Fibroblast of peridontal ligament (primary cell): Measurements from ENCODE around the gene SIRT3.
A peak's percentile ranks its signal among the peaks of the same experiment; 100 is the strongest.

Experiments
- DNase-seq: peaks from one replicate; pipeline ENCODE4 v3.0.0-alpha.2; 2010; ENCODE audit errors: extremely low read depth

SIRT3 gene

GRCh38 chr11:270451-271318, 34.5 kb upstream of the SIRT3 start:
- DNase-seq = no peak

- peak; percentile 29 for DNase-seq
Observed at GRCh38 chr11:269146-269890, 33.2 kb upstream of the SIRT3 start.

GRCh38 chr11:268716-269145, 32.6 kb upstream of the SIRT3 start:
- peak; percentile 49 for DNase-seq

GRCh38 chr11:267491-267994, 31.4 kb upstream of the SIRT3 start:
- DNase-seq = no peak

GRCh38 chr11:266676-267439, 30.7 kb upstream of the SIRT3 start:
- no peak for DNase-seq

- DNase-seq = no peak
Observed at GRCh38 chr11:261624-262023, 25.5 kb upstream of the SIRT3 start.

GRCh38 chr11:259413-259812, 23.3 kb upstream of the SIRT3 start:
- no peak for DNase-seq

GRCh38 chr11:257766-258493, 21.8 kb upstream of the SIRT3 start:
- no peak for DNase-seq

- DNase-seq = no peak
Observed at GRCh38 chr11:256952-257737, 21.0 kb upstream of the SIRT3 start.

GRCh38 chr11:255816-256215, 19.7 kb upstream of the SIRT3 start:
- no peak for DNase-seq

- DNase-seq = peak; percentile 34
Observed at GRCh38 chr11:255176-255575, 19.0 kb upstream of the SIRT3 start.

GRCh38 chr11:253886-254270, 17.7 kb upstream of the SIRT3 start:
- no peak for DNase-seq

- no peak for DNase-seq
Observed at GRCh38 chr11:253160-253885, 17.2 kb upstream of the SIRT3 start.

GRCh38 chr11:252666-253065, 16.5 kb upstream of the SIRT3 start:
- no peak for DNase-seq

- DNase-seq = no peak
Observed at GRCh38 chr11:251550-251949, 15.4 kb upstream of the SIRT3 start.

GRCh38 chr11:250740-251299, 14.7 kb upstream of the SIRT3 start:
- DNase-seq = peak; percentile 59

- DNase-seq = no peak
Observed at GRCh38 chr11:250274-250673, 14.1 kb upstream of the SIRT3 start.

GRCh38 chr11:249062-249461, 12.9 kb upstream of the SIRT3 start:
- DNase-seq = no peak

- DNase-seq = no peak
Observed at GRCh38 chr11:244376-244775, 8.2 kb upstream of the SIRT3 start.

GRCh38 chr11:241634-242033, 5.5 kb upstream of the SIRT3 start:
- DNase-seq = no peak
